Uterus (tissue), 2 donors: ENCODE data around the gene ATG13.

ENCODE experiments used
- CTCF ChIP-seq, 4 experiments: fragments of 200-600 bp in 2 of 4; fragments of 450-650 bp in 2 of 4; sonication (generic) in 2 of 4; IDR thresholded peaks; one replicate each; pipeline ENCODE4 v1.5.1; 2016 to 2019; ENCODE audit warnings: antibody characterized with exemption in 4 of 4, mild to moderate bottlenecking in 2 of 4, moderate library complexity in 1 of 4
- POLR2A ChIP-seq, 2 donors: fragments of 450-650 bp; IDR thresholded peaks; one replicate each; pipeline ENCODE4 v1.6.1; 2016; ENCODE audit warnings: antibody characterized with exemption in 2 of 2, mild to moderate bottlenecking in 1 of 2, moderate library complexity in 1 of 2

- TF ChIP-seq POLR2A (IDR thresholded peaks at IDR 0.05) (no peak), CTCF (IDR thresholded peaks at IDR 0.05) (no peak)
Observed at GRCh38 chr11:46697303-46697702, 80.0 kb downstream of the ATG13 start.
